HAP-1 (cell line): Measurements from ENCODE around the gene ZNF26.
"Not testable (repeated sequence)": the region's sequence is repeated elsewhere in the genome, so short reads cannot be mapped to it uniquely, and the experiment has no call there.

Experiments used
- DNase-seq, 2 experiments: peaks; one replicate each; pipeline ENCODE4 v3.0.0-alpha.2; 2016 to 2020; ENCODE audit warnings: low spot score in 2 of 2
- H3K27me3 ChIP-seq: fragments of 250-450 bp; sonication (Bioruptor Pico); 2 replicates; pipeline ENCODE4 v1.5.1; 2020; ENCODE audit warnings: low read depth, mild to moderate bottlenecking, moderate library complexity
- H3K36me3 ChIP-seq: fragments of 250-450 bp; sonication (Bioruptor Pico); replicated peaks from 2 replicates; pipeline ENCODE4 v1.5.1; 2020; ENCODE audit warnings: mild to moderate bottlenecking
- H3K4me1 ChIP-seq: fragments of 250-450 bp; sonication (Bioruptor Pico); 2 replicates; pipeline ENCODE4 v1.5.1; 2020; ENCODE audit warnings: mild to moderate bottlenecking
- H3K4me3 ChIP-seq: fragments of 250-450 bp; sonication (Bioruptor Pico); 2 replicates; pipeline ENCODE4 v1.5.1; 2020; ENCODE audit warnings: mild to moderate bottlenecking, moderate library complexity
- H3K9me3 ChIP-seq: fragments of 250-450 bp; sonication (Bioruptor Pico); 2 replicates; pipeline ENCODE4 v1.5.1; 2020; ENCODE audit warnings: mild to moderate bottlenecking, moderate library complexity
- in situ Hi-C: fragments of 300-500 bp; cut with MboI; formaldehyde crosslinking; loops from 3 replicates; pipeline ENCODE4 v1.14.3; 2020; ENCODE audit warnings: low sequenced_read_pairs, inconsistent platforms, mixed read lengths

The ZNF26 gene

DNA sequence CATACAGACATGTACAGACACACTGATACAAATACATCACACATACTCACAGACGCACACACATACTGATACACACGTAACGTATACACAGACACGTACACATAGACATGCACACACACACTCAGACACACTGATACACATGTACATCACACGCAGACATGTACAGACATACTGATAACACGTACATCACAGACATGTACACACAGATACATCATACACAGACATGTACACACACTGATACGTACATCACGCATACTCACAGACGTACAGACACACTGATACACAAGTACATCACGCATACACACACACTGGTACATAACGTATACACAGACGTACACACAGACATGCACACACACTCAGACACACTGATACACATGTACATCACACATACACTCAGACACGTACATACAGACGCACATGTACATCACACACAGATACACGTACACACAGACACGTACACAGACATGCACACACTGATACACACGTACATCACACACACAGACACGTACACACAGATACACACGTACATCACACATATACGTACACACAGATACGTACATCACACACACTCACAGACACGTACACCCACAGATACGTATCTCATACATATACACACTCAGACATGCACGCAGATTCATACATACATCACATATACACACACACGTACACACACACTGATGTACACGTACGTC is 35.2 kb upstream of the ZNF26 start:
- in situ Hi-C loops: no loop called here
- Histone ChIP-seq H3K27me3 (no peaks in the 10 kb centered on the region), H3K4me3 (no peak overlapping the region), H3K4me1 (peaks cover 6% of the 10 kb centered on the region; the same call in 1 of the 2 replicates), H3K9me3 (peaks cover 3% of the 10 kb centered on the region; the same call in 1 of the 2 replicates), H3K36me3 (no peaks in the 10 kb centered on the region)
- DNase-seq: no peak

DNA sequence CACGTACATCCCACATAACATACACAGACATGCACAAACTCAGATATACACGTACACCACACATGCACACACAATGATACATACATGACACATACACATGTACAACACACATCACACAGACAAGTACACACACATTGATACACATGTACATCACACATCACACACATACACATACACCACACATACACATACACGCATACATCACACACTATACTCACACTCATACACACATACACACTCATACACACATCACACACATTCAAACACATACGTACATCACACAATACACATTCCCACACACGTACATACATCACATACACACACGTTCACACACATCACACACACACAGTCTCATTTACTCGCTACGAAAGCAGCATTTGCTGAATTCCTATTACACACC is 34.5 kb upstream of the ZNF26 start:
- Histone ChIP-seq H3K9me3 (no peaks in the 10 kb centered on the region; the same call in 1 of the 2 replicates), H3K4me1 (peaks cover 6% of the 10 kb centered on the region; the same call in 1 of the 2 replicates), H3K4me3 (no peak overlapping the region), H3K36me3 (no peaks in the 10 kb centered on the region), H3K27me3 (no peaks in the 10 kb centered on the region)
- no peak for DNase-seq
- in situ Hi-C loops: no loop called here

DNA sequence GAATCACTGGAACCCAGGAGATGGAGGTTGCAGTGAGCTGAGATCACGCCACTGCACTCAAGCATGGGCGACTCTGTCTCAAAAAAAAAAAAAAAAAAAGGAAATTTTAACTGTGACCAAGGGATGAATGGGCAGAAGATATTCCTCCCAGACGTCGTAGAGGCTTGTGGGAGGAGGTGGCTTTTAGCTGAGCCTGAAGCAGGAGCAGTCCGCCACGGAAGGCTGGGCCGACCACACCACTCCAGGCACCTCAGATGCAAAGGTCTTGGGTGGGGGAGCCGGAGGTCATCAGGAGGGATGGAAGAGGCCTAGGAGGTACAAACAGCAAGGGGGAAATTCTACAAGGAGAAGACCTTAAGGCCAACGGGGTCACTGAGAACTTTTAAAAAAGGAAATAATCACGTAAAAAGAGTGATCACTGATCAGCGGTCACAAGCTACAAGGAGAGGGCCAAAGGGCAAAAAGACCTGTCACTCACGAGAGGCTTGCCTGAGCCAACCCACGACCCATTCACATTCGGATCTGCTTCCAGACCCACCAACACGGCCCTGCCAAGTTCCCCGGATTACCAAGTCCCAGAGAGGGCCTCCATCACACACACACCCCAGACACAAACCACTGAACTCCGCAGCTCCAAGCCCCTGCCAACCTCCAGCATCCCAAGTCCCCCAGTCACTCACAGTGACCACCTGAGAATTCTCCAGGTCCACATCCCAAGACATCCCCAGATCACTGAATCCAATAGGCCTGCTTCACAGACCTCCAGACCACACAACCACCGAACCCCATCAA is 33.6 kb upstream of the ZNF26 start:
- H3K4me1 ChIP-seq: peaks cover 6% of the 10 kb centered on the region; the same call in 1 of the 2 replicates
- H3K4me3 ChIP-seq: no peak overlapping the region
- DNase-seq: no peak
- H3K9me3 ChIP-seq: peaks cover 5% of the 10 kb centered on the region; the same call in 1 of the 2 replicates
- H3K36me3 ChIP-seq: no peaks in the 10 kb centered on the region
- H3K27me3 ChIP-seq: no peaks in the 10 kb centered on the region
- in situ Hi-C loops: no loop called here

- in situ Hi-C loops: no loop called here
- Histone ChIP-seq H3K36me3 (no peaks in the 10 kb centered on the region), H3K4me1 (peaks cover 6% of the 10 kb centered on the region; the same call in 1 of the 2 replicates), H3K9me3 (peaks cover 5% of the 10 kb centered on the region; the same call in 1 of the 2 replicates), H3K4me3 (no peak overlapping the region), H3K27me3 (no peaks in the 10 kb centered on the region)
- no peak for DNase-seq
Observed at GRCh38 chr12:132953163-132953425, 33.1 kb upstream of the ZNF26 start.

DNA sequence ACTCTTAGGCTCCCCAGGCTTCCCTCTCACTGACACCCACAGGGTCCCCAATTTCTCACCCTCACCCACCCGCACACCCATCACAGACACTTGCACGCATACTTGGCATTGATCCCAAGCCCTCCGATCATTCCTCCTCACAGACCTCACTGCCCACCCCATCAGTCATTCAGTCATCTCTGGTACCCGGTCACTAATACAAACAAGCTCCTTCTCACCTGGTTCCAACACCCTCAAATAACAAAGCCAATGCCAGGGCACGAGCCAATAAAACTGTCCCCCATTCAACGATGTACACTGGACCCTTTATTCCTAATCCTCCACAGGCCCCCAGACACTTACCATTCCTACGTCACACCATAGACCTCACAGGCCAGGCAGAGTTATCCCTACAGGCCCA is 32.4 kb upstream of the ZNF26 start:
- Histone ChIP-seq H3K9me3 (peaks cover 5% of the 10 kb centered on the region; the same call in 1 of the 2 replicates), H3K4me3 (no peak overlapping the region), H3K27me3 (no peaks in the 10 kb centered on the region), H3K36me3 (no peaks in the 10 kb centered on the region), H3K4me1 (peaks cover 6% of the 10 kb centered on the region; the same call in 1 of the 2 replicates)
- in situ Hi-C loops: no loop called here
- no peak for DNase-seq

GRCh38 chr12:132954471-132955048 is 31.6 kb upstream of the ZNF26 start:
- Histone ChIP-seq H3K4me3 (no peak overlapping the region), H3K4me1 (peaks cover 6% of the 10 kb centered on the region; the same call in 1 of the 2 replicates), H3K9me3 (peaks cover 5% of the 10 kb centered on the region; the same call in 1 of the 2 replicates), H3K27me3 (no peaks in the 10 kb centered on the region), H3K36me3 (no peaks in the 10 kb centered on the region)
- in situ Hi-C loops: no loop called here
- no peak for DNase-seq

DNA sequence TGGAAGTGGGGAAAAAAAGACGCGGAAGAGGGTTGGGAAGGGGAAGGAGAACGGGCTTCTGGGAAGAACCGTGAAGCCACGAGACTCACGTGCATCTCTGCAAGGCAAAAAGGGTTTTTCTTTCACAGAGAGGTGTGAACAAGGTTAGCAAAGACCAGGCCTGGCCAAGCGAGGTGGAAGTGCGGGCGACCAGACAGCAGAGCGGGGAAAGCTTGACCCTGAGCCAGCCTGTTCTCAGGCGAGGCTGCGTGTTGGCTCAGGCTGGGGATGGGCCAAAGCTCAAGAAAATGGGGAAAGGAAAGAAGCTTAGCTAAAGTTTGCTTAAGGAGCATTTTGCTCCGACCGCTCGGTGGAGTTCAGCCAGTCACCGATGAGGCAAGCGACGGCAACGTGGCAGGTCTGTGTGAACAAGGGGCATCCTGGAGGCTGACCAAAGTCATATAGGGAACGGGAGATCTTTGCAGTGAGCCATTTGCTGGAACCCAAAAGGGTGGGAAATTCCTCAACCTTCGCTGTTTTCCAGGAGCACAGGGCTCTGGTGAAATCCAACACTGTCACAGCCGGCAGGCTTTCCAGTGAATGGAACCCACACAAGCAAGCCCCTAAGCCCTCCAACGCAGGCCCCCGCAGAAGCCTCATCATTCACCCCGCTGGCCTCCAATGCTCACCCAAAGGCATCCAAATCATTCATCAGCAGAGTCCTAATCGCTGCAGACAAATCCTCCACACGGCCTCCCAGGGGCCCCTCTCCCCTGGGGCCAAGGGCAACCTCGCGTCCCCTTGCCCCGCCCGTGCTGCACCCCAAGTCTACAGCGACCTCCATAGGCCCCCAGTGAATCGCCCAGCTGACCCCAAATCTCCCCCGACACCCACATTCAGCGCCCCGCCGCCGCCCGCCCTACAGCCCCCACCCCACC is 30.8 kb upstream of the ZNF26 start:
- Histone ChIP-seq H3K9me3 (peaks cover 5% of the 10 kb centered on the region; the same call in 1 of the 2 replicates), H3K36me3 (no peaks in the 10 kb centered on the region), H3K4me3 (peak overlapping the region; percentile 48), H3K27me3 (no peaks in the 10 kb centered on the region), H3K4me1 (peaks cover 6% of the 10 kb centered on the region; the same call in 1 of the 2 replicates)
- DNase-seq: peak in 1 of 2 experiments; percentile 29
- in situ Hi-C loops: no loop called here

DNA sequence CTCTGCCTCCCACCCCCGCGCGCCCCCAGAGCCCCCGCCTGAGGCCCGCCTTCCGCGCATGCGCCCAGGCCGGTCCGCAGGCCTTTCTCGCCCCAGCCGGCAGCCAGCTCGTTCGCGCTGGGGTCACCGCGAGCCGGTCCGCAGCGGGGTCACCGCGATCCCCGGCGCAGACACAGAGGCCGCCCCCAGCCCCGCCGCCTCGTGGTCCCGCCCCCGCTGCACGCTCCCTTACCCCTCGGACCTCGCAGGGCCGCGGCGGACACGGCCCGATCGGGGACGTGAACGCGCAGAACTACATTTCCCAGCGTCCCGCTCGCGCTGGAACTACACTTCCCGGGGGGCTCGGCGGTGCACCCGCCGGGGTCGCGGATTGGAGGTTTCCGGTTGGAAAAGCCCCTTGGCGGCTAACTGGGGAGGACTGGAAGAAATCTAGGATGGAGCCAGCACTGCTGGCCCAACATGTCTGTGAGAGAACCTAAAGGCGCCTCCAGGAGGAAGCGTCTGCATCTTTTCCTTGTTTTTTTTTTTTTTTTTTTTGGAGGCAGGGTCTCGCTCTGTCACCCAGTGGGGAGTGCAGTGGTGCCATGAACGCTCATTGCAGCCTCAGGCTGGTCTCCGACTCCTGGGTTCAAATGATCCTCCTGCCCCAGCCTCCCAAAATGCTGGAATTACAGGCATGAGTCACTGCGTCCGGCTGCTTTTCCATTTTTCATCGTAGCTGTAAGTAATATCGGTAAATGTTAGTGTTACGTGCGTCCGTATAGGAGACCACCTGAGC is 30.0 kb upstream of the ZNF26 start, which contains the start of gene ZNF605:
Gene ZNF605 (minus strand): TSS at position 296 of the 778 bp plus-strand sequence. CDS start 10,671 bp downstream, outside the sequence.
- in situ Hi-C loops: no loop called here
- no peaks in the 10 kb centered on the region for H3K36me3 ChIP-seq
- H3K4me1 ChIP-seq: peaks cover 6% of the 10 kb centered on the region; the same call in 1 of the 2 replicates
- DNase-seq: peak; percentile 81 to 92
- H3K27me3 ChIP-seq: no peaks in the 10 kb centered on the region
- H3K4me3 ChIP-seq: peak within 1 kb of the TSS; percentile 48
- peaks cover 7% of the 10 kb centered on the region; the same call in 1 of the 2 replicates for H3K9me3 ChIP-seq

DNA sequence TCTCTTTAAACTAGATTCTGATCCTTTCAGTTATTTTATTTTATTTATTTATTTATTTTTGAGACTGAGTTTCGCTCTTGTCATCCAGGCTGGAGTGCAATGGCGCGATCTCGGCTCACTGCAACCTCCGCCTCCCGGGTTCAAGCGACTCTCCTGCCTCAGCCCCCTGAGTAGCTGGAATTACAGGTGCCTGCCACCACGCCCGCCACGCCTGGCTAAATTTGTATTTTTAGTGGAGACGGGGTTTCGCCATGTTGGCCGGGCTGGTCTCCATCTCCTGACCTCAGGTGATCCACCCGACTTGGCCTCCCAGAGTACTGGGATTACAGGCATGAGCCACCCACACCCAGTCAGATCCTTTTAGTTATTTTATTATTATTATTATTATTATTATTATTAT is 24.4 kb upstream of the ZNF26 start:
- DNase-seq, H3K4me1 ChIP-seq, H3K9me3 ChIP-seq, in situ Hi-C loops, H3K36me3 ChIP-seq, H3K4me3 ChIP-seq, H3K27me3 ChIP-seq: not testable (repeated sequence)

DNA sequence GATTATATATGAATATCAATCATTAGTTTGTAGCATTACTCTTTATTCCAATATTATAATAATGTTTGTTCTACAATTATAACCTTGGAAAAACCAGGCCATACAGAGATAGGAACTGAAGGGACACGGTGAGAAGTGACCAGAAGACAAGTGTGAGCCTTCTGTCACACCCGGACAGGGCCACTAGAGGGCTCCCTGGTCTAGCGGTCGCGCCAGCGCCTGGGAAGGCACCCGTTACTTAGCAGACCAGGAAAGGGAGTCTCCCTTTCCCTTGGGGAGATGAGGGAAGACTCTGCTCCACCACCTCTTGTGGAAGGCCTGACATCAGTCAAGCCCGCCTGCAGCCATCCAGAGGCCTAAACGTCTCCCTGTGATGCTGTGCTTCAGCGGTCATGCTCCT is 22.2 kb upstream of the ZNF26 start:
- H3K36me3 ChIP-seq, H3K4me3 ChIP-seq, H3K9me3 ChIP-seq, in situ Hi-C loops, H3K4me1 ChIP-seq, H3K27me3 ChIP-seq: not testable (repeated sequence)
- DNase-seq: peak in 1 of 2 experiments; percentile 40

DNA sequence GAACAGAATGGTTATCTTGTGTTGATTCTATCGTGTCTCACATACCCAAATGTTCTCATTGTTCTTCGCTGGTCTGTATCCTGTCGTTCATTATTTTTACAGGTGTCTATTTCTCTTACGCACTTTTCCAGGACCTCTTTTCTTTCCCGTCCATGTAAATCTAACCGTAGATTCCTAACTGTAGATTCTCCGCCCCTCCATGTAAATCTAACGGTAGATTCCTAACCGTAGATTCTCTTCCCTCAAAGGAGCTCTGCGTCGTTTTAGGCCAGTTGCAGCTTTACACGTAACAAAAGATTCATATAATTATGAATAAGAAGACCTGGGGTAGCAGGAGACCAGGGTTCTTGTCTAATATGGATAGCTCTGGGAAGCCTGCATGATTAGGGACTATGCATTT is 20.4 kb upstream of the ZNF26 start:
- no peak overlapping the region for H3K4me3 ChIP-seq
- no peaks in the 10 kb centered on the region for H3K36me3 ChIP-seq
- no peaks in the 10 kb centered on the region for H3K4me1 ChIP-seq
- no peak for DNase-seq
- peaks cover 3% of the 10 kb centered on the region for H3K9me3 ChIP-seq
- no peaks in the 10 kb centered on the region for H3K27me3 ChIP-seq
- in situ Hi-C loops: no loop called here

DNA sequence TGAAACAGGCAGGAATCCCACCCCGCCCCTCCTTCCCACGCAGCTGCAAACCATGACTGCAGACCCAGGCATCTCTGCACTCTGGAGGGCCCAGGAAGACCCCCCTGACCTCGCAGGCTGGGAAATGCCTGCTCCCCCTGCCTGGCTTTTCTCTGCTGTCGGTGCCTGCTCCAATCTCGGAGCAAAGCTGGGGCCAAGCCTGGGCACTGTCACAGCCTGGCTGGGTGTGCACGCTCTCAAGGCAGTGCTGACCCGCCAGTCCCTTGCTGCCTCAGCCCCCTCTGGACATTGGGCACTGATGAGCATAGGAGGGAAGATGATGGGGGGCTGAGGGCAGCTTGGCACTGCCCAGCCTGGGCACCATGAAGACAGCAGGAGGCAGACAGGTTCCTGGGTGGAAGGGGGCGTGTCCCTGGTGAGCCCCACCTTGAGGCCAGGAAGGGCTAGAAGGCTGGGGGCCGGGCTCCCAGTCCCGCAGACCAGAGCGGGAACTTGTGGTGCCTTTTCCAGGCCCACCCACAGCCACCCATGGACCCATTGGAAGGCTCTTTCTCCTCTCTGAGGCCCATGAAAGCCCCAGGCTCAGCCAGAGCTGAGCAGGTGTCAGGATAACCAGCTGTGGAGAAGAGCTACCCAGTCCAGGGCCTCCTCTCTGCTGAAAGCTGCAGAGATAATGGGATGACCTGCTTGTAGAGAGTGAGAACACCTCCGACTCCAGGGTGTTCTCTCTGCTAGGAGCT is 19.3 kb upstream of the ZNF26 start:
- DNase-seq: no peak
- H3K4me3 ChIP-seq: no peak overlapping the region
- in situ Hi-C loops: no loop called here
- no peaks in the 10 kb centered on the region for H3K36me3 ChIP-seq
- H3K4me1 ChIP-seq: no peaks in the 10 kb centered on the region
- no peaks in the 10 kb centered on the region for H3K27me3 ChIP-seq
- peaks cover 3% of the 10 kb centered on the region for H3K9me3 ChIP-seq
